Gastroesophageal sphincter (tissue), 4 donors: Measurements from ENCODE around the gene ODC1. TPM values are rescaled to one million over a fixed set of nuclear protein-coding genes. Genes with fewer than 3 reads are reported as not detected.

Source experiments
- ATAC-seq: fragments of 150-250 bp; one replicate; pipeline ENCODE4 v1.9.1; 2016; ENCODE audit warnings: mild to moderate bottlenecking, moderate library complexity
- H3K27ac ChIP-seq, 4 donors: fragments of 200-600 bp; sonication (generic) in 3 of 4; 1 replicate in 3 of 4; 2 replicates in 1 of 4; pipeline ENCODE4 v1.5.1; 2016 to 2019
- H3K27me3 ChIP-seq: fragments of 200-600 bp; sonication (generic); one replicate; pipeline ENCODE4 v1.5.1; 2019
- H3K36me3 ChIP-seq, 2 donors: fragments of 200-600 bp; sonication (generic); one replicate each; pipeline ENCODE4 v1.5.1; 2019; ENCODE audit warnings: control low read depth in 1 of 2
- H3K4me1 ChIP-seq, 3 donors: fragments of 200-600 bp; sonication (generic); 1 replicate in 2 of 3; 2 replicates in 1 of 3; pipeline ENCODE4 v1.5.1; 2016 to 2019; ENCODE audit warnings: control low read depth in 2 of 3
- H3K4me3 ChIP-seq, 2 donors: fragments of 200-600 bp; sonication (generic); one replicate each; pipeline ENCODE4 v1.5.1; 2019; ENCODE audit warnings: mild to moderate bottlenecking in 1 of 2, moderate library complexity in 1 of 2
- H3K9me3 ChIP-seq, 3 donors: fragments of 200-600 bp; sonication (generic); one replicate each; pipeline ENCODE4 v1.5.1; 2017 to 2019; ENCODE audit warnings: control low read depth in 2 of 3
- CTCF ChIP-seq, 4 experiments: fragments of 200-600 bp in 2 of 4; fragments of 450-650 bp in 2 of 4; sonication (generic) in 1 of 4; IDR thresholded peaks; one replicate each; pipeline ENCODE4 v1.5.1; 2017 to 2019; ENCODE audit warnings: antibody characterized with exemption in 4 of 4, mild to moderate bottlenecking in 2 of 4, moderate library complexity in 2 of 4
- EP300 ChIP-seq: sonication (generic); formaldehyde crosslinking; IDR thresholded peaks from one replicate; pipeline ENCODE4 v1.6.1; 2017; ENCODE audit warnings: antibody characterized with exemption, mild to moderate bottlenecking
- POLR2A ChIP-seq, 2 donors: fragments of 450-650 bp; IDR thresholded peaks; one replicate each; pipeline ENCODE4 v1.6.1; 2017; ENCODE audit warnings: antibody characterized with exemption in 2 of 2, mild to moderate bottlenecking in 2 of 2, moderate library complexity in 1 of 2
- POLR2AphosphoS5 ChIP-seq: sonication (generic); formaldehyde crosslinking; IDR thresholded peaks from one replicate; pipeline ENCODE4 v1.6.1; 2017; ENCODE audit warnings: antibody characterized with exemption
- WGBS, 2 donors: methylation state at CpG; one replicate each; pipeline ENCODE4 v1.1.5; 2018; ENCODE audit warnings: low coverage in 1 of 2; 5-methylcytosine and 5-hydroxymethylcytosine counted together
- total RNA-seq, 4 donors: library from RNA; depleted of rRNA; stranded (reverse); fragments of >200 nt; gene quantifications; one replicate each; pipeline ENCODE4 v1.1.0, GENCODE V29; 2016

Gene ODC1
- total RNA-seq, 4 donors from 2014 or later, result 105 to 199 (median 137) TPM

GRCh38 chr2:10494351-10495066 lies 46.4 kb upstream of the ODC1 start:
- Histone ChIP-seq H3K36me3 (no peaks in the 10 kb centered on the region), H3K27me3 (peaks cover 22% of the 10 kb centered on the region), H3K27ac (no peak overlapping the region), H3K4me3 (no peak overlapping the region), H3K9me3 (peaks cover 0 to 7% (median 0%) of the 10 kb centered on the region in 3 donors), H3K4me1 (peaks cover 0 to 4% (median 0%) of the 10 kb centered on the region in 3 donors)
- TF ChIP-seq POLR2A (IDR thresholded peaks at IDR 0.05), result no peak
- no peak for TF ChIP-seq EP300
- TF ChIP-seq POLR2AphosphoS5, result no peak
- TF ChIP-seq CTCF (IDR thresholded peaks at IDR 0.05), result no peak
- ATAC-seq, result no peak
- 61 to 67% methylated on average over 3 to 4 of the region's 13 CpGs for WGBS, 2 donors

GRCh38 chr2:10493634-10494281 lies 45.6 kb upstream of the ODC1 start:
- TF ChIP-seq CTCF (IDR thresholded peaks at IDR 0.05) (no peak), EP300 (no peak), POLR2A (IDR thresholded peaks at IDR 0.05) (no peak), POLR2AphosphoS5 (no peak)
- peaks cover 25% of the 10 kb centered on the region for H3K27me3 ChIP-seq
- no peaks in the 10 kb centered on the region for H3K36me3 ChIP-seq
- no peak overlapping the region for H3K27ac ChIP-seq
- H3K4me1 ChIP-seq, result peaks cover 0 to 4% (median 0%) of the 10 kb centered on the region in 3 donors
- peaks cover 0 to 7% (median 0%) of the 10 kb centered on the region in 3 donors for H3K9me3 ChIP-seq
- no peak for ATAC-seq
- no peak overlapping the region for H3K4me3 ChIP-seq
- WGBS, 2 donors, result 66% methylated on average over 9 of the region's 22 CpGs; no CpG with 5 or more reads in 1 of the 2 donors

- no peak for ATAC-seq
- TF ChIP-seq EP300 (no peak), POLR2AphosphoS5 (no peak), CTCF (IDR thresholded peaks at IDR 0.05) (no peak), POLR2A (IDR thresholded peaks at IDR 0.05) (no peak)
- Histone ChIP-seq H3K27ac (no peak overlapping the region), H3K9me3 (peaks cover 0 to 7% (median 0%) of the 10 kb centered on the region in 3 donors), H3K27me3 (peaks cover 31% of the 10 kb centered on the region), H3K36me3 (no peaks in the 10 kb centered on the region), H3K4me3 (no peak overlapping the region), H3K4me1 (peaks cover 0 to 4% (median 0%) of the 10 kb centered on the region in 3 donors)
- 84 to 86% methylated on average over 1 to 3 of the region's 5 CpGs for WGBS, 2 donors
Observed at GRCh38 chr2:10493075-10493633, 45.0 kb upstream of the ODC1 start.

- no peaks in the 10 kb centered on the region for H3K4me1 ChIP-seq
- ATAC-seq, result no peak
- peaks cover 44% of the 10 kb centered on the region for H3K27me3 ChIP-seq
- no peak overlapping the region for H3K27ac ChIP-seq
- H3K4me3 ChIP-seq, result no peak overlapping the region
- 89 to 91% methylated on average over 4 to 5 of the region's 8 CpGs for WGBS, 2 donors
- peaks cover 0 to 7% (median 0%) of the 10 kb centered on the region in 3 donors for H3K9me3 ChIP-seq
- no peak for TF ChIP-seq EP300
- no peak for TF ChIP-seq POLR2A (IDR thresholded peaks at IDR 0.05)
- no peak for TF ChIP-seq CTCF (IDR thresholded peaks at IDR 0.05)
- no peak for TF ChIP-seq POLR2AphosphoS5
- no peaks in the 10 kb centered on the region for H3K36me3 ChIP-seq
Observed at GRCh38 chr2:10490806-10491291, 42.7 kb upstream of the ODC1 start.
